SK-N-SH treated with all-trans-retinoic acid at 6 μM for 48 hours (cell line): ENCODE results near the gene CHTF18.
"Not testable (repeated sequence)": the region's sequence is repeated elsewhere in the genome, so short reads cannot be mapped to it uniquely, and the experiment has no call there.

Experiments
- ATAC-seq: fragments of 200-7000 bp; cut with Tn5 transposase; 3 replicates; pipeline ENCODE4 v1.9.1; 2020; ENCODE audit warnings: mild to moderate bottlenecking, moderate library complexity
- BACH2 ChIP-seq: fragments of 250-450 bp; sonication (Bioruptor Pico); IDR thresholded peaks from 2 replicates; pipeline ENCODE4 v1.9.0; 2021; ENCODE audit warnings: mild to moderate bottlenecking, borderline replicate concordance
- CSDC2 ChIP-seq: fragments of 250-450 bp; sonication (Bioruptor Pico); IDR thresholded peaks from 2 replicates; pipeline ENCODE4 v1.5.0; 2020; ENCODE audit warnings: mild to moderate bottlenecking, moderate library complexity
- GLIS3 ChIP-seq: fragments of 250-450 bp; sonication (Bioruptor Pico); IDR thresholded peaks from 2 replicates; pipeline ENCODE4 v1.5.0; 2020; ENCODE audit warnings: mild to moderate bottlenecking, moderate library complexity
- ISL1 ChIP-seq: fragments of 250-450 bp; sonication (Bioruptor Pico); IDR thresholded peaks from 2 replicates; pipeline ENCODE4 v2.1.2; 2022; ENCODE audit warnings: mild to moderate bottlenecking, moderate library complexity
- OSR1 ChIP-seq: fragments of 250-450 bp; sonication (Bioruptor Pico); IDR thresholded peaks from 2 replicates; pipeline ENCODE4 v1.8.0; 2022; ENCODE audit warnings: moderate library complexity, mild to moderate bottlenecking, inconsistent platforms
- RARB ChIP-seq: fragments of 250-450 bp; sonication (Bioruptor Pico); IDR thresholded peaks from 2 replicates; pipeline ENCODE4 v1.8.0; 2021; ENCODE audit warnings: mild to moderate bottlenecking, moderate library complexity
- SNAI2 ChIP-seq: fragments of 250-450 bp; sonication (Bioruptor Pico); IDR thresholded peaks from 2 replicates; pipeline ENCODE4 v1.5.0; 2020; ENCODE audit warnings: mild to moderate bottlenecking, moderate library complexity
- TCF4 ChIP-seq: fragments of 250-450 bp; sonication (Bioruptor Pico); IDR thresholded peaks from 2 replicates; pipeline ENCODE4 v1.8.0; 2021; ENCODE audit warnings: mild to moderate bottlenecking, moderate library complexity, borderline replicate concordance
- ZC3H10 ChIP-seq: fragments of 250-450 bp; sonication (Bioruptor Pico); IDR thresholded peaks from 2 replicates; pipeline ENCODE4 v1.5.1; 2021; ENCODE audit warnings: mild to moderate bottlenecking, moderate library complexity
- ZFP3 ChIP-seq: fragments of 250-450 bp; sonication (Bioruptor Pico); IDR thresholded peaks from 2 replicates; pipeline ENCODE4 v1.5.0; 2020; ENCODE audit warnings: mild to moderate bottlenecking, moderate library complexity
- ZNF70 ChIP-seq: fragments of 450-650 bp; formaldehyde crosslinking; IDR thresholded peaks from 2 replicates; pipeline ENCODE4 v1.5.0; 2020; ENCODE audit warnings: mild to moderate bottlenecking, moderate library complexity
- ZNF8 ChIP-seq: fragments of 450-650 bp; formaldehyde crosslinking; IDR thresholded peaks from 2 replicates; pipeline ENCODE4 v1.5.0; 2020; ENCODE audit warnings: mild to moderate bottlenecking, moderate library complexity
- TF ChIP-seq, protein P1 (sequence below): fragments of 250-450 bp; sonication (Bioruptor Pico); IDR thresholded peaks from 2 replicates; pipeline ENCODE4 v1.8.0; 2020; ENCODE audit warnings: mild to moderate bottlenecking, moderate library complexity, borderline replicate concordance
- TF ChIP-seq, protein P2 (sequence below): fragments of 250-450 bp; sonication (Bioruptor Pico); IDR thresholded peaks from 2 replicates; pipeline ENCODE4 v1.5.1; 2021; ENCODE audit warnings: mild to moderate bottlenecking, moderate library complexity
- TF ChIP-seq, protein P3 (sequence below): fragments of 250-450 bp; sonication (Bioruptor Pico); IDR thresholded peaks from 2 replicates; pipeline ENCODE4 v1.8.0; 2021; ENCODE audit warnings: low read depth, mild to moderate bottlenecking, moderate library complexity, borderline replicate concordance
- TF ChIP-seq, protein P4 (sequence below): fragments of 250-450 bp; sonication (Bioruptor Pico); IDR thresholded peaks from 2 replicates; pipeline ENCODE4 v1.5.1; 2020; ENCODE audit warnings: low read depth, mild to moderate bottlenecking, moderate library complexity
- TF ChIP-seq, protein P5 (sequence below): fragments of 250-450 bp; sonication (Bioruptor Pico); IDR thresholded peaks from 2 replicates; pipeline ENCODE4 v1.5.0; 2020; ENCODE audit warnings: mild to moderate bottlenecking, moderate library complexity

CHTF18 gene

DNA sequence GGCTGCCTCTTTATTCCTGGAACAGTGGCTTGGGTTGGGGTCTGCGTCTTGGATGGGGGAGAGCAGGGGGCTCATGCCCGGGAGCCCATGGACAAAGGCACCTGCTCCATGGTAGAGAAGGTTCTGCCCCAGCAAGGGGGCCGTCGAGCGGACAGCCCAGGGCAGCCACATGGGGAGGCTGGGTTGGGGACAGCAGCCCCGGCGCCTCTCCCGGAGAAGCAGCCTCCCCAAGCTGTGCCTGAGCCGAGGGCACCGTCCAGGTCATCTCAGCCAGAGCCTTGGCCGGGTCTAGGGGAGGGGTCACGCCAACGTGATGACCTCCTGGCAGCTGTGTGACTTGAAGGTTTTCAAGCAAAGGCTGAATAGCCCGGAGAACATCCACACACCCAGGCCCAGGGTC lies 45.0 kb downstream of the CHTF18 start:
- TF ChIP-seq, protein P1, sequence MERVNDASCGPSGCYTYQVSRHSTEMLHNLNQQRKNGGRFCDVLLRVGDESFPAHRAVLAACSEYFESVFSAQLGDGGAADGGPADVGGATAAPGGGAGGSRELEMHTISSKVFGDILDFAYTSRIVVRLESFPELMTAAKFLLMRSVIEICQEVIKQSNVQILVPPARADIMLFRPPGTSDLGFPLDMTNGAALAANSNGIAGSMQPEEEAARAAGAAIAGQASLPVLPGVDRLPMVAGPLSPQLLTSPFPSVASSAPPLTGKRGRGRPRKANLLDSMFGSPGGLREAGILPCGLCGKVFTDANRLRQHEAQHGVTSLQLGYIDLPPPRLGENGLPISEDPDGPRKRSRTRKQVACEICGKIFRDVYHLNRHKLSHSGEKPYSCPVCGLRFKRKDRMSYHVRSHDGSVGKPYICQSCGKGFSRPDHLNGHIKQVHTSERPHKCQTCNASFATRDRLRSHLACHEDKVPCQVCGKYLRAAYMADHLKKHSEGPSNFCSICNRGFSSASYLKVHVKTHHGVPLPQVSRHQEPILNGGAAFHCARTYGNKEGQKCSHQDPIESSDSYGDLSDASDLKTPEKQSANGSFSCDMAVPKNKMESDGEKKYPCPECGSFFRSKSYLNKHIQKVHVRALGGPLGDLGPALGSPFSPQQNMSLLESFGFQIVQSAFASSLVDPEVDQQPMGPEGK (CRISPR knock-in tag) = no peak
- TF ChIP-seq, all 23 proteins: peak for 0
- ATAC-seq = no peak

DNA sequence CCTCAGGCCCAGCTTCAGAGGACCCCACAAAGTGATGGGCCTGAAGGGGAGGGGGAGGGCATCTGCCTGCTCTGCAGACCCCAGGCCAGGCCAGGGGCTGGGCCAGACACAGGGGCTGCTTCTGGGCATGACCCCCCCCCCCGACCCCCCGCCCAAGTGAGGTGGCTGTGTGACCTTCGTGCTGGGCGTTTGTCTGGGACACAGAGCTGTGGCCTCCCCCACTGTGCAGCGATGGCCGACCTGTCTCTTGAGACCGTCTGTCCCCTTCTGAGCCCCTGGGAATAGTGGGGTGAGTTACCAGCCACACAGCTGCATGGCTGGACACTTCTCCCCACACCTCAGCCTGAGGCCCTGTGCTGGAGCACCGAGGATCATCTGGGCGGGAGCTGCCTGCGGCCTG lies 47.0 kb downstream of the CHTF18 start:
- TF ChIP-seq, protein P2, sequence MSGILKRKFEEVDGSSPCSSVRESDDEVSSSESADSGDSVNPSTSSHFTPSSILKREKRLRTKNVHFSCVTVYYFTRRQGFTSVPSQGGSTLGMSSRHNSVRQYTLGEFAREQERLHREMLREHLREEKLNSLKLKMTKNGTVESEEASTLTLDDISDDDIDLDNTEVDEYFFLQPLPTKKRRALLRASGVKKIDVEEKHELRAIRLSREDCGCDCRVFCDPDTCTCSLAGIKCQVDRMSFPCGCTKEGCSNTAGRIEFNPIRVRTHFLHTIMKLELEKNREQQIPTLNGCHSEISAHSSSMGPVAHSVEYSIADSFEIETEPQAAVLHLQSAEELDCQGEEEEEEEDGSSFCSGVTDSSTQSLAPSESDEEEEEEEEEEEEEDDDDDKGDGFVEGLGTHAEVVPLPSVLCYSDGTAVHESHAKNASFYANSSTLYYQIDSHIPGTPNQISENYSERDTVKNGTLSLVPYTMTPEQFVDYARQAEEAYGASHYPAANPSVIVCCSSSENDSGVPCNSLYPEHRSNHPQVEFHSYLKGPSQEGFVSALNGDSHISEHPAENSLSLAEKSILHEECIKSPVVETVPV = no peak
- TF ChIP-seq ZFP3 (CRISPR knock-in tag) (no peak), BACH2 (CRISPR knock-in tag) (no peak), TCF4 (CRISPR knock-in tag) (no peak), CSDC2 (no peak), ISL1 (no peak)
- TF ChIP-seq, protein P3, sequence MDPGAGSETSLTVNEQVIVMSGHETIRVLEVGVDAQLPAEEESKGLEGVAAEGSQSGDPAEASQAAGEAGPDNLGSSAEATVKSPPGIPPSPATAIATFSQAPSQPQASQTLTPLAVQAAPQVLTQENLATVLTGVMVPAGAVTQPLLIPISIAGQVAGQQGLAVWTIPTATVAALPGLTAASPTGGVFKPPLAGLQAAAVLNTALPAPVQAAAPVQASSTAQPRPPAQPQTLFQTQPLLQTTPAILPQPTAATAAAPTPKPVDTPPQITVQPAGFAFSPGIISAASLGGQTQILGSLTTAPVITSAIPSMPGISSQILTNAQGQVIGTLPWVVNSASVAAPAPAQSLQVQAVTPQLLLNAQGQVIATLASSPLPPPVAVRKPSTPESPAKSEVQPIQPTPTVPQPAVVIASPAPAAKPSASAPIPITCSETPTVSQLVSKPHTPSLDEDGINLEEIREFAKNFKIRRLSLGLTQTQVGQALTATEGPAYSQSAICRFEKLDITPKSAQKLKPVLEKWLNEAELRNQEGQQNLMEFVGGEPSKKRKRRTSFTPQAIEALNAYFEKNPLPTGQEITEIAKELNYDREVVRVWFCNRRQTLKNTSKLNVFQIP = no peak
- TF ChIP-seq, protein P1 (CRISPR knock-in tag) = no peak
- TF ChIP-seq, protein P4, sequence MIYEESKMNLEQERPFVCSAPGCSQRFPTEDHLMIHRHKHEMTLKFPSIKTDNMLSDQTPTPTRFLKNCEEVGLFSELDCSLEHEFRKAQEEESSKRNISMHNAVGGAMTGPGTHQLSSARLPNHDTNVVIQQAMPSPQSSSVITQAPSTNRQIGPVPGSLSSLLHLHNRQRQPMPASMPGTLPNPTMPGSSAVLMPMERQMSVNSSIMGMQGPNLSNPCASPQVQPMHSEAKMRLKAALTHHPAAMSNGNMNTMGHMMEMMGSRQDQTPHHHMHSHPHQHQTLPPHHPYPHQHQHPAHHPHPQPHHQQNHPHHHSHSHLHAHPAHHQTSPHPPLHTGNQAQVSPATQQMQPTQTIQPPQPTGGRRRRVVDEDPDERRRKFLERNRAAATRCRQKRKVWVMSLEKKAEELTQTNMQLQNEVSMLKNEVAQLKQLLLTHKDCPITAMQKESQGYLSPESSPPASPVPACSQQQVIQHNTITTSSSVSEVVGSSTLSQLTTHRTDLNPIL (CRISPR knock-in tag) = no peak
- ATAC-seq = no peak

DNA sequence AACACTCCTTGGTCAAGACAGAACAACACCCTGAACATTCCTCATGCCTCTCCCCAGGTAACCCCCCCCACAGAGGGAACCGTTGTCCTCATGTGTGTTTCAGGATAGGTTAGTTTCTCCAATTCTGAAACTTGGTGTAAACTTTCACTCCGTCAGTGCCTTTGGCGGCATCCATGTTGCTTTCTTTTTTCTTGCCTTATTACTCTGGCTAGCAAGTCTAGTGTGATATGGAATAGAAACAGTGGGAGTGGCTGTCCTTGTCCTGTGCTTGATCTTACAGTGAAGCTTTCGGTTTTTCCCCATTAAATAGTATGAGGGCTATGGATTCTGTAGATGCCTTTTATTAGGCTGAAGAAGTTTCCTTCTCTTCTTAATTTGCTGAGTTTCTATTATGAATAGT lies 47.8 kb downstream of the CHTF18 start:
- no peak for TF ChIP-seq OSR1
- no peak for TF ChIP-seq ZNF70 (CRISPR knock-in tag)
- TF ChIP-seq ZFP3 (CRISPR knock-in tag) = no peak
- TF ChIP-seq SNAI2 (CRISPR knock-in tag) = no peak
- TF ChIP-seq, protein P1 (CRISPR knock-in tag) = no peak
- no peak for TF ChIP-seq ZC3H10
- TF ChIP-seq RARB (CRISPR knock-in tag) = no peak
- no peak for TF ChIP-seq TCF4 (CRISPR knock-in tag)
- no peak for TF ChIP-seq CSDC2
- TF ChIP-seq ZNF8 (CRISPR knock-in tag) = no peak
- TF ChIP-seq, protein P4 (CRISPR knock-in tag) = no peak
- no peak for TF ChIP-seq GLIS3
- TF ChIP-seq, protein P5, sequence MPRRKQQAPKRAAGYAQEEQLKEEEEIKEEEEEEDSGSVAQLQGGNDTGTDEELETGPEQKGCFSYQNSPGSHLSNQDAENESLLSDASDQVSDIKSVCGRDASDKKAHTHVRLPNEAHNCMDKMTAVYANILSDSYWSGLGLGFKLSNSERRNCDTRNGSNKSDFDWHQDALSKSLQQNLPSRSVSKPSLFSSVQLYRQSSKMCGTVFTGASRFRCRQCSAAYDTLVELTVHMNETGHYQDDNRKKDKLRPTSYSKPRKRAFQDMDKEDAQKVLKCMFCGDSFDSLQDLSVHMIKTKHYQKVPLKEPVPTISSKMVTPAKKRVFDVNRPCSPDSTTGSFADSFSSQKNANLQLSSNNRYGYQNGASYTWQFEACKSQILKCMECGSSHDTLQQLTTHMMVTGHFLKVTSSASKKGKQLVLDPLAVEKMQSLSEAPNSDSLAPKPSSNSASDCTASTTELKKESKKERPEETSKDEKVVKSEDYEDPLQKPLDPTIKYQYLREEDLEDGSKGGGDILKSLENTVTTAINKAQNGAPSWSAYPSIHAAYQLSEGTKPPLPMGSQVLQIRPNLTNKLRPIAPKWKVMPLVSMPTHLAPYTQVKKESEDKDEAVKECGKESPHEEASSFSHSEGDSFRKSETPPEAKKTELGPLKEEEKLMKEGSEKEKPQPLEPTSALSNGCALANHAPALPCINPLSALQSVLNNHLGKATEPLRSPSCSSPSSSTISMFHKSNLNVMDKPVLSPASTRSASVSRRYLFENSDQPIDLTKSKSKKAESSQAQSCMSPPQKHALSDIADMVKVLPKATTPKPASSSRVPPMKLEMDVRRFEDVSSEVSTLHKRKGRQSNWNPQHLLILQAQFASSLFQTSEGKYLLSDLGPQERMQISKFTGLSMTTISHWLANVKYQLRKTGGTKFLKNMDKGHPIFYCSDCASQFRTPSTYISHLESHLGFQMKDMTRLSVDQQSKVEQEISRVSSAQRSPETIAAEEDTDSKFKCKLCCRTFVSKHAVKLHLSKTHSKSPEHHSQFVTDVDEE = no peak
- TF ChIP-seq ISL1 = no peak
- ATAC-seq = no peak

DNA sequence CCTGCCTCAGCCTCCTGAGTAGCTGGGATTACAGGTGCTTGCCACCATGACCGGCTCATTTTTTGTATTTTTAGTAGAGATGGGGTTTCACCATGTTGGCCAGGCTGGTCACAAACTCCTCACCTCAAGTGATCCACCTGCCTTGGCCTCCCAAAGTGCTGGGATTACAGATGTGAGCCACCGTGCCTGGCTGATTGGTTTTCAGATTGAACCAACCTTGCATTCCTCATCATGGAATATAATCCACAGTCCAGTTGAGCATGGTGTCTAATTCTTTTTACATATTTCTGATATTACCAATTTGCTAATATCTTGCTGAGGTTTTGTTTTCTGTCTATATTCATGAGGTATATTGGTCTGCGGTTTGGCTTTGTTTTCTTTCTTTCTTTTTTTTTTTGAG lies 48.4 kb downstream of the CHTF18 start:
- not testable (repeated sequence) for ATAC-seq
